GM12891 (cell line): ENCODE results near the gene ID3.

Experiments
- POLR2A ChIP-seq: IDR thresholded peaks from 2 replicates; pipeline ENCODE4 v1.6.1; 2011; ENCODE audit warnings: low read depth, low read length, control low read depth
- POLR2AphosphoS5 ChIP-seq: IDR thresholded peaks from 2 replicates; pipeline ENCODE4 v1.6.1; 2011; ENCODE audit warnings: low read depth, low read length, control low read depth
- TAF1 ChIP-seq: IDR thresholded peaks from 2 replicates; pipeline ENCODE4 v1.6.1; 2011; ENCODE audit warnings: low read depth, low read length, control low read depth

DNA sequence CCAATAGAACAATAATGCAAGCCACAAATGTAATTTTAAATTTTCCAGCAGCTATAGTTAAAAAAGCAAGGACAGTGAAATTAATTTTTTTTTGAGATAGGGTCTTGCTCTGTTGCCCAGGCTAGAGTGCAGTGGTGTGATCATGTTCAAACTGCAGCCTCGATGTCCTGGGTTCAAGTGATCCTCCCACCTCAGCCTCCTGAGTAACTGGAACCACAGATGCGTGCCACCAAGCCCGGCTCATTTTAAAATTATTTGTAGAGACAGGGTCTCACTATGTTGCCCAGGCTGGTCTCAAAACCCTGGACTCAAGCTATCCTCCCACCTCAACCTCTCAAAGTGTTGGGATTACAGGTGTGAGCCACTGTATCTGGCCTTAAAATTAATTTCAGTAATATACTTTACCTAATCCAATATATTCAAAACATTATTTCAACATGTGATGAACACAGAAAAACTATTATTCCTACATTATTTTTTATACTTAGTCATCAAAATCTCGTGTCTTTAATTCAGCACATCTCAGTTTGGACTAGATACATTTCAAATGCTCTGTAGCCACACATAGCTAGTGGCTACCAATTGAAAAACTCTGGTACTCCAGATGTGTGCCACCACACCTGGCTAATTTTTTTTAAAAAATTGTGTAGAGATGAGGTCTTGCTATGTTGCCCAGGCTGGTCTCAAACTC, 10.8 kb upstream of the ID3 start:
- no peak for TF ChIP-seq TAF1
- TF ChIP-seq POLR2A, result no peak
- no peak for TF ChIP-seq POLR2AphosphoS5
